Smooth muscle cell (in vitro differentiated cells): ENCODE results near the gene LRTM1. TPM values are rescaled to one million over a fixed set of nuclear protein-coding genes. Genes with fewer than 3 reads are reported as not detected.

Experiments
- DNase-seq: peaks from one replicate; lab custom pipeline; 2025; ENCODE audit not compliant: unreplicated experiment; lab: John Stamatoyannopoulos, UW
- H2AFZ ChIP-seq: fragments of 200-600 bp; sonication (generic); 2 replicates; pipeline ENCODE4 v1.6.0; 2016; ENCODE audit warnings: antibody characterized with exemption, low read depth, mild to moderate bottlenecking
- H3F3A ChIP-seq: fragments of 200-600 bp; sonication (generic); 2 replicates; pipeline ENCODE4 v1.6.0; 2017; ENCODE audit warnings: antibody characterized with exemption, low read depth
- H3K27ac ChIP-seq: fragments of 200-600 bp; sonication (generic); 2 replicates; pipeline ENCODE4 v1.5.1; 2016; ENCODE audit warnings: low read depth, mild to moderate bottlenecking
- H3K27me3 ChIP-seq: fragments of 200-600 bp; sonication (generic); 2 replicates; pipeline ENCODE4 v1.6.1; 2016; ENCODE audit warnings: low read depth, mild to moderate bottlenecking
- H3K36me3 ChIP-seq: fragments of 200-600 bp; sonication (generic); 2 replicates; pipeline ENCODE4 v1.5.1; 2016; ENCODE audit warnings: low read depth
- H3K4me1 ChIP-seq: fragments of 200-600 bp; sonication (generic); 2 replicates; pipeline ENCODE4 v1.5.1; 2016; ENCODE audit warnings: low read depth
- H3K4me2 ChIP-seq: fragments of 200-600 bp; sonication (generic); 2 replicates; pipeline ENCODE4 v1.6.0; 2016; ENCODE audit warnings: mild to moderate bottlenecking
- H3K4me3 ChIP-seq: fragments of 200-600 bp; sonication (generic); 2 replicates; pipeline ENCODE4 v1.5.1; 2016; ENCODE audit warnings: mild to moderate bottlenecking
- H3K79me2 ChIP-seq: fragments of 200-600 bp; sonication (generic); 2 replicates; pipeline ENCODE4 v1.6.0; 2016; ENCODE audit warnings: low read depth, mild to moderate bottlenecking
- H3K9ac ChIP-seq: fragments of 200-600 bp; sonication (generic); 2 replicates; pipeline ENCODE4 v1.6.0; 2016; ENCODE audit warnings: low read depth
- H3K9me3 ChIP-seq: fragments of 200-600 bp; sonication (generic); replicated peaks from 2 replicates; pipeline ENCODE4 v1.5.1; 2016; ENCODE audit warnings: low read depth
- H4K20me1 ChIP-seq: fragments of 200-600 bp; sonication (generic); 2 replicates; pipeline ENCODE4 v1.6.0; 2016; ENCODE audit warnings: low read depth
- CTCF ChIP-seq: fragments of 200-600 bp; sonication (generic); IDR thresholded peaks from 2 replicates; pipeline ENCODE4 v1.5.1; 2017; ENCODE audit warnings: borderline replicate concordance, mild to moderate bottlenecking, antibody characterized with exemption; ENCODE audit not compliant: insufficient read depth, poor library complexity, severe bottlenecking
- WGBS: methylation state at CpG from one replicate; pipeline ENCODE4 v1.1.7; 2016; ENCODE audit warnings: low lambda C conversion rate; 5-methylcytosine and 5-hydroxymethylcytosine counted together
- polyA plus RNA-seq: library from polyadenylated mRNA; unstranded; fragments of >200 nt; fragmentation: Nextera tagmentation; extraction: Ambion mirVana; gene quantifications from 2 replicates; pipeline ENCODE4 v1.2.1, GENCODE V29; 2016
- total RNA-seq: library from RNA; depleted of rRNA; stranded (reverse); fragments of >200 nt; gene quantifications from 2 replicates; pipeline ENCODE4 v1.2.3, GENCODE V29; 2014

The LRTM1 gene
- total and polyA plus RNA-seq, 2 experiments from 2014 or later: not detected

GRCh38 chr3:54949491-54950044, 21.7 kb upstream of the LRTM1 start:
- no peak for DNase-seq
- Histone ChIP-seq H2AFZ (no peak overlapping the region), H3K36me3 (no peaks in the 10 kb centered on the region), H3K27ac (no peak overlapping the region), H3K4me2 (no peak overlapping the region), H3K79me2 (no peaks in the 10 kb centered on the region), H3K9me3 (no peaks in the 10 kb centered on the region), H3K4me3 (no peak overlapping the region), H3F3A (peaks cover 7% of the 10 kb centered on the region), H4K20me1 (no peaks in the 10 kb centered on the region), H3K4me1 (peaks cover 4% of the 10 kb centered on the region), H3K27me3 (no peaks in the 10 kb centered on the region), H3K9ac (no peak overlapping the region)
- WGBS: 79% methylated on average over 4 of the region's 4 CpGs
- TF ChIP-seq CTCF: no peak

- no peaks in the 10 kb centered on the region for H3F3A ChIP-seq
- 93% methylated on average over 7 of the region's 7 CpGs for WGBS
- no peak overlapping the region for H3K4me3 ChIP-seq
- no peak for DNase-seq
- H3K9ac ChIP-seq: no peak overlapping the region
- H2AFZ ChIP-seq: no peak overlapping the region
- no peak overlapping the region for H3K27ac ChIP-seq
- no peaks in the 10 kb centered on the region for H3K79me2 ChIP-seq
- no peaks in the 10 kb centered on the region for H3K9me3 ChIP-seq
- no peaks in the 10 kb centered on the region for H3K4me1 ChIP-seq
- H4K20me1 ChIP-seq: no peaks in the 10 kb centered on the region
- H3K27me3 ChIP-seq: no peaks in the 10 kb centered on the region
- no peaks in the 10 kb centered on the region for H3K36me3 ChIP-seq
- H3K4me2 ChIP-seq: no peak overlapping the region
- no peak for TF ChIP-seq CTCF
Observed at GRCh38 chr3:54941690-54942362, 14.0 kb upstream of the LRTM1 start.

GRCh38 chr3:54940971-54941370, 13.1 kb upstream of the LRTM1 start:
- Histone ChIP-seq H3K4me2 (no peak overlapping the region), H3K9me3 (no peaks in the 10 kb centered on the region), H3K27ac (no peak overlapping the region), H4K20me1 (no peaks in the 10 kb centered on the region), H3K4me3 (no peak overlapping the region), H3K4me1 (no peaks in the 10 kb centered on the region), H3F3A (no peaks in the 10 kb centered on the region), H3K79me2 (no peaks in the 10 kb centered on the region), H2AFZ (no peak overlapping the region), H3K36me3 (no peaks in the 10 kb centered on the region), H3K9ac (no peak overlapping the region), H3K27me3 (no peaks in the 10 kb centered on the region)
- DNase-seq: no peak
- 82% methylated on average over 2 of the region's 2 CpGs for WGBS
- TF ChIP-seq CTCF: no peak
